GM19395 (cell line): ENCODE data around the gene TMEM184B.

Experiments used
- ATAC-seq: cut with Tn5 transposase; IDR thresholded peaks from one replicate; pipeline ENCODE4 v1.9.1; 2021; ENCODE audit warnings: mild to moderate bottlenecking, moderate library complexity; ENCODE audit not compliant: unreplicated experiment

The TMEM184B gene

DNA sequence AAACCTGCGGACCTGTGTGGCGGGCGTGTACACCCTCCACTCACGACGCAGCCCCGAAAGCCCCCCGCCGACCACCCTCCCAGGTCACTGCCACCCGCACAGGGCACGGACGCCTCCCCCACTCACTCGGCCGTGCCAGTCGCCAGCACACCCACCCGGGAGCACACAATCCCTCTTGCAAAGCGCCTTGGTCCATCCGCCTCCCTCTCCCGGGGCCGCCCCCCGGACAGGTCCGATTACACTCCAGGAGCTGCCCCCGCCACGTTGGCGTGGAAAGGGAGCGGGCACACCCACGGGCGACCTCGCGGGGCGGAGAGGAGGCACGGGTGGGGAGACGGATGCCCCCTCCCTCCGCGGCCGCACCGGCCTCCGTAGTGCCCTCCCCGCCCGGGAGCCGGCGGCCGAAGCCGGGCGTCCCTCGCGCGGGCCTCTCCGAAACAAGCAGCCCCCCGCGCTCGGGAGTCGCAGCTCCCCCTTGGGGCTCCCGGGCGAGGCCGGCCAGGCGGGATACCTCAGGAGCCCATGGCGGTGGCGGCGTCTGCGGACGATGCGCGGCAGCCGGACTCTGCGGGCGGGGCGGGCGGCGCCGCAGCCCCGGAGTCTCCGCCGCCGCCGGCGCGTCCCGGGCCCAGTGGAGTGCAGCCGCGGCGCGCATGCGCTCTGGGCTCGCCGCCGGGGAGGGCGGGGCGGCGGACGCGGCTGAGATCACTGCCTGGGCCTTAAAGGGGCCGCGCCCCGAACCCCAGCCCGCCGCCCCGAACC, at the start of gene TMEM184B:
TSS of gene TMEM184B (minus strand) at position 638 of the 762 bp plus-strand sequence. CDS start 25,049 bp downstream, outside the sequence.
- ATAC-seq, result peak; percentile 54

DNA sequence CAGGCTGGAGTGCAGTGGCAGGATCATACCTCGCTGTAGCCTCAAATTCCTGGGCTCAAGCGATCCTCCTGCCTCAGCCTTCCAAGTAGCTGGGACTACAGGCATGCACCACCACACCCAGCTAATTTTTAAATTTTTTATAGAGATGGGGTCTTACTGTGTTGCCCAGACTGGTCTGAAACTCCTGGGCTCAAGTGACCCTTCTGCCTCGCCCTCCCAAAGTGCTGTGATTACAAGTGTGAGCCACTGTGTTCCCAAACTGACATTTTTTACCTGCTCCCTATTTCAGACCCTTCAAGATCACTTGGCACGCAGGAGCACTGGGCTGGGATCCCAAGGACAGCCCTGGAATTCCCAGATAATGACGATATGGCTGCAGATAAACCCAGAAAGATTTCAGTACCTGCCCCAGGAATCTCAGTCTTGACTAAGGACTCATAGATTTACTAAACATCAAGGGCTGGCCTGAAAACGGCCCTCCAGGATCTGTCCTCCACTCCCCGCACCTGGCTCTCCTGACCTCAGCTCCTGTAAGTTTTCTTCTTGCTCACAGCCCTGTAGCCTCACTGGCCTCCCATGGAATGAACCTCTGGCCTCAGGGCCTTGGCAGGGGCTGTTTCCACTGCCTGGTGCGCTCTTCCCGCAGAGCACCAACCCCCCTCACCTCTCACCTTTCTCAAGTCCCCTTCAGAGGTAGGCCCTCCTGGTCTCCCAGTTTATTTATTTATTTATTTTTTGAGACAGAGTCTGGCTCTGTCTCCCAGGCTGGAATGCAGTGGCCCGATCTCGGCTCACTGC, 48.0 kb upstream of the TMEM184B start:
- ATAC-seq, result no peak

DNA sequence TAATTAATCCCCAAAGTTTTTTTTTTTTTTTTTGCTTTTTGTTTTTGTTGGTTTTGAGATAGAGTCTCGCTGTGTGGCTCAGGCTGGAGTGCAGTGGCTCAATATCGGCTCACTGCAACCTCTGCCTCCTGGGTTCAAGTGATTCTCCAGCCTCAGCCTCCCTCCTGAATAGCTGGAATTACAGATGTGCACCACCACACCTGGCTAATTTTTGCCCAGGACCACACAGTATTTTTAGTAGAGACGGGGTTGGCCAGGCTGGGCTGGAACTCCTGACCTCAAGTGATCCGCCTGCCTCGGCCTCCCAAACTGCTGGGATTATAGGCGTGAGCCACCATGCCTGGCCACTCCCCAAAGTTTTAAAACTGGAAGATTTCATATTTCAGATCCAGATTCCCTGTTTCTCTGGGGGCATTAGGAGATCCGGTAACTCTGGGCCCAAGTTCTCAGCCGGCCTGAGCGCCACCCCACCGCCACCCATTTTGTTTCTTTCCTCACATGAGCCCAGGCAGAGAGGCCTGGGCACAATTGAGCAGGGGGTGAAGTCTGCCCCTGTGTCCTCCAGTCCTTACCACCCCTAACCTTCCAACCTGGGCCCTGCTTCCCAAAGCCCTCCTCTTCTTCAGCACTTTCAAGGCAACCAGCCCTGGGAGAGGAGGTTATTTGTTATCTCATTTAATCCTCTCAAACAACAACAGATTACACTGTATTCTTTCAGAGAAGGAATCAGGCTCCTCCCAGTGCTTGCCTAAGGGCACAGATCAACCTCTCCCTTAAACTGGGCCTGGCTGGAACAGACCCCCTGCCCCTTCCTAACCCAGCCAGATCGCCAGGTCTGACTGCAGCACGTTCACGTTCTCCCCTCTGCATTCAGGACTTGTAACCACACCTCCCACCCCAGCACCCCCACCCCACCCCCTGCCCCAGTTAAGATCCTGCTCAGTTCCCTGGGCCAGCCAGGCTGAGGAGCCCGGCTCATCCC, 46.3 kb upstream of the TMEM184B start:
- ATAC-seq, result no peak

DNA sequence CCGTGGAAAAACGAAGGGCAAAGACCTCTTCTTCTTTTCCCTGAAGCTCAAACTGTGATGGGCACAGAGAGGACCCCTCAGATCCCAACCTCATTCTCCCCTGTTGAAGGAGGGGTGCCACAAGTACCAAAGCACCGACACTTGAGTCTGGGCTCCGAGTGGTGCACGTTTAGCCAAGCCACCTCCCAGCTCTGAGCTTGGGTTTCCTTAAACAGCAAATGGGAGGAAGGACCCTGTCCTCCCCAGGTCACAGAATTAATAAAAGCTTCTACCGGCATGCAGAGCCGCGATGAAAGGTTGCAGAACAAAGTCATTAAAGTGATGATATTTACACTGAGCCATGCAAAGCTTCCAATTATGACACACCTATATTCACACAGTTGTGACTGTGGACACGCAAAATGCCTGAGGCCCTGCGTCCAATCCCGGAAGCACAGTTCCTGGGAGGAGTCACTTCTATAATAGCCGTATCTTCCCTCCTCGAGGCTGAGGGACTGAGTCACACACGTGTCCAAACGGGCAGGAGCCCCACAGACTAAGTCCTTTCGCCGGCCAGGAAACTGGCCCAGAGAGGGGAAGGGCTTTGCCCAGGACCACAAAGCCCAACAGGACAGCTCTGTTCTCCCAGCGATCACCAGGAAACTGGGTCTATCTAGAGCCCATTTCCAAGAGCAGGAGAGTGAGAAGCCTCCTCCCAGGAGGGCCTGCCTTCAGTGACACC, 45.3 kb upstream of the TMEM184B start:
- ATAC-seq, result no peak

DNA sequence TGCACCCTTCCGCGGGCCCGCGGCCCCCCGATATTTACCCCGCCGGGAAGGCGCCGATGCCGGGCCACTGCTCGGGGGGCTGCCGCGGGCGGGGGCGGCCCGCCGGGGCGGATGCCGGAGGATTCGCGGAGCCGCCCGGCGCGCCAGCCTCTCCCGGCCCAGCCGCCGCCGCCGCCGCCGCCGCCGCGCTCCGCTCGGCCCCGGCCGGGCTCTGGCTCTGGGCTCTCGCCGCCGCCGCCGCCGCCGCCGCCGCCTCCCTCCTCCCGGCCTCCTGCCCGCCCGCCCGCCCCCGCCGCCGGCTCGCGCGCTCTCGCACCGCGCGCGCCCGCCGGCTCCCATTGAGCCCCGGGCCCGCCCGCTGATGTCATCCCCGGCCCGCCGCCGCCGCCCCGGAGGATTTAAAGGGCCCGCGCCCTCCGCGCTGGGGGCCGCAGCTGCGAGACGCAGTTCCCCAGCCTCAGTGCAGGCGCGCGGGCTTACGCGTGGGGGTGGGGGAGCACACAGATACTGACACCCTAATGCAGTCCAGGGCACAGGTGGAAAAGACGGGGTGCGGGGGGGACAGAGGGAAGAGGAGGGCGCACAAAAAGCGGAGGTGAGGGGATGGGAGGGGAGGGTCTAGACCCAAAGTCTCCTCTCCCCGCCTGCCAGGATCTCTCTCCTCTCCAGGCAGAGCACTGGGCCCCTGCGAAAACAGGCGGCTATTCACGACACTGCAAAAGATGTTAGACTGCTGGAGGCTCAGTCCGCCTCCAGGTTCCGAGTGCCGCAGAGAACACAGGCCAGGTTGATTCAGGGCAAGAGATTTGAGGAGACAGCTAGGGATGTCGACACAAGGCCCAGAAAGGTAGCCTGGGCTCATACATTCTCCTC, 44.5 kb upstream of the TMEM184B start, which contains the start of gene CSNK1E:
TSS of gene CSNK1E (minus strand) at position 312 of the 873 bp plus-strand sequence. CDS start 3,276 bp downstream, outside the sequence.
- no peak for ATAC-seq

DNA sequence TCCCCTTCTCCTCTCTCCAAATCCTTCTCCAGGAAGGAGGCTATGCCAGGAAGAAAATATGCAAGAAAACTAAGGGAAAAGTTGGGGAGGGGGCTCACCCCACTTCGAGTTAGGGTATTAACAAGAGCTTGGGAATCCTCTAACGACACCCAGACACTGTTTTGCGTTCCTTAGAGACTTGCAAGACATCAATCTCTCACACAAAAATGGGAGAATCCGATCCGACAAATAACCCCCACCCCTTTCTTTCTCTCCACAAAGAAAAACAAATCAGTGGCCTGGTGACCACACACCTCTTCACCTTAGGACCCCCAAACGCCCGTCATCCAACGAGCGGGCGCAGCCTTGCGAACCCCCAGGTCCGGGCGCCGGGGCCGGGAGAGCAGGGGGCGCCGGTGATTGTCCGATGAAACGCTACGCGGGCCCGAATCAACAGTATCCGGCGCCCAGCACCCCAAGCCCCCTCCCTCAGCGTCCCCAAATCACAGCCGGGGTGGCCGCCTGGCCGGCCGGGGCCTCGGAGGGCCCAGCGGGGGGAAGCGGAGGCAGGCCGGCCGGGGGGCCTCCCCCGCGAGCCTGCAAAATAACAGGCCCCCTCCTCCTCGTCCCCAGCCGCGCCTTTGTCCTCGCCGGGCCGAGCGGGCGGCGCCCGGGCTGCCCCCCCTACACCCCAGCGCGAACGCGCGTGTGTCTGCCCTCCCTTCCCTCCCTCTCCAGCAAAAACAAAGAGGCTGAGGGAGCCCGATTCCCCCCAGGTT, 43.7 kb upstream of the TMEM184B start:
- ATAC-seq, result no peak

DNA sequence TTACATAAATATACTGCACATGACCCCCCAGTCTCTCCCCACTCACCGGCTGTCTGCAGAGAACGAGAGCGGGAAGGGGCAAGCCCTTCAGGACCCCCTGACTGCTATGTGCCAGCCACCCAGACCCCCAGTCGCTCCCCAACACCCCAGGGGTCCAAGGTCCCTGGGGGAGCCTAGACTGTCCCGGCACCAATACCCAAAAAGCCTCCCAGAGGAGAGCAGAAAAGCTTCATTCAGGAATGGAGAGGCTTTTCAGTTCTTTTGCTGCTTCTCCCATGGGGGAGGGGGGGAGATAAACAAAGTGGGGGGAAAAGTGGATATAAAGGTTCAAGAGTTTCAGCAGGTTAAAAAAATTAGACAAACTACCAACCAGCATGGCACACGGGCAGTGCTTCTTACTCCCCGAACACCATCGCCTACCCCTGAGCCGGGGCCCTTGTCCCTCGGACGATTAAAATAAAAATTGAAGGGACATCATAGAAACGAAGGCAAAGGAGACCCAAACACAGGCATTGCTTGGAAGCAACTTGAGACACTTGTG, 43.1 kb upstream of the TMEM184B start:
- no peak for ATAC-seq

DNA sequence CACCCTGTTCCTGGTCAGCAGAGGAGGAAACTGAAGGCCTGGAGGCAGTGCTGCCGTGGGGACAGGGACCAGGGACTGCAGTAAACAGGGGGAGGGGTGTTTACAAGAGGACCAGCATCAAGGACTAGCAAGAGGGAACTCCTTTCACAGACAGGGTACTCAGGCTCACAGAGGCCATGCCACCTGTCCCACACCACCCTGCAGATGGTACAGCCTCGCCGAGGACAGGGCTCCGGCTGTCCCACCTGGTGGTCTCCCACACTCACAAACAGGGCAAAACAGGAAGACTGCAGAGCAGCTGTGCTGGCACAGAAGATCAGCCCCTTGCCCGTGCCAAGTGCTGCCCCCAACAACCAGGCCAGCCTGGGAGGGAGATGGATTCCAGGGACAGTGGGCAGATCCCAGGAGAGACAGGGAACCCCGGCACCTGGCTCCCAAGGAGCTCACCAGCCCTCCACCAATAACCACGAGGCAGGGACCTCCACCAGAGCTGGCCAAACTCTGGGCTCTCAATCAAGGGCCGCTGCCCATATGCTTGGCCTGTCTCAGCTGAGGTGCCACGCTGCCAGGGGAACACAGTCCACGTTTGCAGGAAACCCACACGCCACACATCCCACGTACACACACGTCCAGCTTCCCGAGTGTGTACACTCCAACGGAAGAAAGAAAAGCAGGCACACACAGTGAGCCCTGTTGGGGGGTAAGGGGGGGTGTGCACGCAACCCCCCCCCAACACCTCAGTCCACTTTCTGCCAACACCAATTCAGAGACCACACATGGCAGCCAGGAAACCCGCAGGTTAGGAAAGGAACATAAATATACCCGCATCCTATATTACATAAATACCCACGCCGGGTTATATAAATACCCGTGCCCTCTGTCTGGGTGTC, 42.4 kb upstream of the TMEM184B start:
- ATAC-seq, result no peak

DNA sequence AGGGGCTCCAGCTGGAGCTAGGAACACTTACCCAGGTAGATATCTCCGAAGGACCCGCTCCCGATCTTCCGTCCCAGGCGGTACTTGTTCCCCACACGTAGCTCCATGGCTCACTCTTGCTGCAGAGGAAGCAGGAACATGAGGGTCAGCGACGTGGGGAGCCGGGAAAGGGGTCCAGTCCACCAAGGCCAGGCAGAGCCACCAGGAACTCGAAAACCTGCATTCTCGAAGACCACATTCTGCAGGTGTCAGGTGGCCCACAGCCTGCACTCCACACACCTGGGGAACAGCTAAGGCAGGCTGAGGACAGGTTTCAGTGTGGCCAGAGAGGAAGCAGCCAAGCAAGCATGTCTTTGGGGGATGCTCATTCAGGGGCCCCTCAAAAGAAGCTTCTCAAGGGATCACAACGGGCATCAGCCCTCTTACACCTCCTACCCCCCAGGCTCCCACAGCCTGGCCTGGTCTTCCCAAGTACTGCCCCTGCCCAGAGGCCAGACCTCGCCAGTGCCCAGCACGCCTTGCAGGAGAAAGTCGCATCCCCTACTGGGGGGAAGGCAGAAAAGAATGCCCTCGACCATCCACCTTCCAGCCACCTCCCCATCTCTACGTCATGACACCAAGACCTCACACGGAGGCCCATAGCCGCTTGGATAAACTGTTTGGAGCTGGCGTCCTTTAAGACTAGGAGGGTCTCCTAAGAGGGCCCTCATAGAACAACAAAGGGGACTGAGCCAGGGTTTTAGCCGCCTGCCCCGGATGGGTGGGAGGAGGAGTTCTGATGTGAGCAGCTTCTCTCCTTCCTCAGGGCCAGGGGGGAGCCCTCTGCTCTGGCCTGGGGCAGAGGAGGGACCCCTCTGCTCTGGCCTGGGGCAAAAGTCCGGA, 41.5 kb upstream of the TMEM184B start:
- no peak for ATAC-seq

DNA sequence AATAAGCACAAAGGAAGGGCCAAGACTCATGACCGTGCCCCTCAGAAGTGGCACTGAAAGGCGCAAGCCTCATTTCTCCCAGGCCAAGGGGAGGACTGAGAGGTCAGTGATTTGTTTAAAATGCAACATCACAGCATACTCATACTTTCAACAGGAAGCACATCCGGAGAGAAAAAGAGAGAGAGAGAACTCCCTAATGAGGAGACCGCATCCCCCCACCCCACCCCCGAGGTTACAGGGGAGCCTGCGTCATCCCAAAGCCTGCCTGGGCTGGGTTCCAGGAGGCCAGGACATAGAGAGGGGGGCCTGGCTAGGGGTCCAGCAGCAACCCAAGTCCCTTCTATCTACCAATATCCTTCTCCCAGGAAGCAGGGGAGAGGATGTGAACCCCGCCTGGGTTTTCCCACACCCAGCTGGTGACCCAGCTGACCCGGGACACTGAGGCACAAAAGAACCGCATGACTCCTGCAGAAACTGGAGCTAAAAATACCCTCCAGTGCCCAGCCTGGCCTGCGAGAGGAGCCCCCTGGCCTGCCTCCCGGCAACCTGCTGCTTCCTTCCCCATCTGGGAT, 40.7 kb upstream of the TMEM184B start:
- ATAC-seq, result no peak

DNA sequence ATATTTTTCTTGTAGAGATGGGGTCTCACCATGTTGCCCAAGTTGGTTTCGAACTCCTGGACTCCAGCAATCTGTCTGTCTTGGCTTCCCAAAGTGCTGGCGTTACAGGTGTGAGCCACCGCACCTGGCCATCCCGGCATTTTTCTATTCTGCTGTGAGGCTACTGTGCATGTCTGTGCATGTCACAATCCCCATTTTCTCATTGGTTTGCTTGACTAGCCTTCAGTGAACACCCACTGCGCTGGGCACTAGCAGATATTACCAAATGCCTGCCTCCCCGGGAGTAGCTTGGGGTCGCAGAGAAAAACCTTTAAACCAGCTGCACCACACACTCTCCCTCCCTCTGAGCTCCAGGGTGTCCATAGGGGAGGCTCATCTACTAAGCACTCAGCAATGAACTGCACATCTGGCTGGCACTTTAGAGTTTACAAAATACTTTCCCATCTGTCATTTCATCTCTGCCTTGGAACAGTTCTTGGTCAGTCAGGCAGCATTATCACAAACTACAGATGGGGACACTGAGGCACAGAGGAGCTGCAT, 39.5 kb upstream of the TMEM184B start:
- no peak for ATAC-seq

DNA sequence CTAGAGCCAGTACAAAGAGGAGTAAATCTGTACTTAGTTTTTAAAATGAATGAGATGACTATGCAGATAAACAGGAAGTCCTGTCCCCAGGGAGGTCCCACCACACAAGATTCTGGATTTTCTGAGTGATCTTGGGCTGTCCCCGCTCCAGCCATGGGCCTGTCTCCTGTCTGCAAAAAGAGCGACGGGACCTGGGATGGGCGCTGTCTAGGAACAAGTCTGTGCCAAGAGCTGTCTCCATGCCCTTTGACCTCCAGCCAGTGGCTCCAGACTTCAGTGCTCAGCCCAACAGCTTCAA, 38.5 kb upstream of the TMEM184B start:
- no peak for ATAC-seq

DNA sequence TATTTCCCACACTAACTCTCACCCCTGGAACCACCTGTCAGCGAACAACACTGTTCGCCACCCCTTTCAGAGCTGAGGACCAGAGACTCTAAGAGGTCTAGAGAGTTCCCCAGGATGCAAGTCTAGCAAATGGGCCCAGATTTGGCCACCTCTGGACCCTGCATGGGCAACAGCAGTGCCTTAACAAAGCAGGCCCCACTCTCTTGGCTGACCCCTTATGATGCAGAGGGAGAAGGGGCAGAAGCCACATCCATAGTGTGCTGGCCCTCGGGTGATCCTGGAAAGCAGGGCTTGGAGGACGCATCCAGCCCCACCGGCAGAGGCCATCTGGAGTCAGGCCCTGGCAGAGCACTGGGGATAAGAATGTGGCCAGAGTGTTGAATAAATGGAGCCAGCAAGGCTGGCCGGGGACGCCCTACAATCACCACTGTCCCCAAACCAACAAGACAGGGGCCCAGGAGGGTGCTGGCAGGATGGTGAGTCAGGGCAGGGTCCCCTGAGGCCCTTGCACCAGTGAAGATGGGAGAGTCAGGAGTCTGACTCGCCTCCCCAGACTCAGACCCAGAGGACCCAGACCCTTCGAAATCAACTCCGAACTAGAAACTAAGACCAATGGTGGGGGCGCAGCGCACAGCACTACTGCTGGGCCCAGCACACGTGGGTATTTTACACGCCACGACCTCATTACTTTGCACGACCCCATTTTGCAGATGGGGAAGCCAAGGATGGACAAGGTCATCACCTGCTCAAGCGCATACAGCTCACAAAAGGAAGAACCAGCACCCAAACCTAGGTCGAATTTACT, 37.9 kb upstream of the TMEM184B start:
- ATAC-seq, result no peak

DNA sequence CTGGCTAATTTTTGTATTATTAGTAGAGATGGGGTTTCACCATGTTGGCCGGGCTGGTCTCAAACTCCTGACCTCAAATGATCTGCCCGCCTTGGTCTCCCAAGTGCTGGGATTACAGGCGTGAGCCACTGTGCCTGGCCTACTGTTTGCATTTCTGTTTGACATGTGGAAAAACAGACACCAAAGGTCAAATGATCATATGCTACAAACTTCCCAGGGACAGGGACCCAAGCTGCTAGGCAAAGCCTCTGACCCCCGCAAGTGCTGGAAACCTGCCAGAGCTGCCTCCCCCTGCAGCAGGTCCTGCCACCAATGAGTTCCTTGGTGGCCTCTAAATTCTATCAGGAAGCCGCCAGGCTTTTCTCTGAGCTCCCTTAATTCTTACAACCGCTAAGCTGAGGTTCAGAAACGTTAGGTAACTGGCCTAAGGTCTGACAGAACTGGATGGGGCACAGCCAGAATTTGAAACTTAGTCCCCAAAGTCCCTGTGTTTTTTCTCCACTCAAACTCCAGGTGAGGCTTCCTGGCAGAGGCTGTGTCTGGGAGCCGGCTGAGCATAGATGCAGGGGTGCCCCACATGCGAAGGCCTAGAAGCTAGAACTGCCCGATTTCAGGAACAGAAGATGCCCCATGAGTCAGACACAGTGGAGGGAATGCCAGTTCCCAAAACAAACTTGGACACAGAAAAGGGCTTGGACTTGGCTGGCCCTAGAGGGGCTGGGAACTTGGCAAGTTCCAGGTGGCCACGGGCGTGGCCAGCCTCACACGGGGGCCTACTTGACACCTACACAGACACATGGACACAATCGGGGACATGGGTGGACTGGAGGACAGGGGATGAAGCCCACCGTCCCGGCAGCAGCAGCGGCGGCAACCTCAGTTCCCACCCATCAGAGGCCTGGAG, 37.1 kb upstream of the TMEM184B start:
- no peak for ATAC-seq
